Right renal cortex interstitium (tissue), 3 donors: Measurements from ENCODE around the gene PPM1H. TPM values are rescaled to one million over a fixed set of nuclear protein-coding genes. Genes with fewer than 3 reads are reported as not detected.

Experiments
- DNase-seq, 3 donors: peaks; one replicate each; pipeline ENCODE4 v3.0.0-alpha.2; 2013; ENCODE audit warnings: low read depth in 3 of 3, low spot score in 2 of 3
- polyA plus RNA-seq, 3 donors: library from polyadenylated mRNA; unstranded; fragments of 120-200 nt; gene quantifications; one replicate each; pipeline ENCODE4 v1.2.1, GENCODE V29; 2013; ENCODE audit not compliant: insufficient read length in 3 of 3

PPM1H gene
- polyA plus RNA-seq, 3 donors: 28.9 to 31.2 (median 29.2) TPM

DNA sequence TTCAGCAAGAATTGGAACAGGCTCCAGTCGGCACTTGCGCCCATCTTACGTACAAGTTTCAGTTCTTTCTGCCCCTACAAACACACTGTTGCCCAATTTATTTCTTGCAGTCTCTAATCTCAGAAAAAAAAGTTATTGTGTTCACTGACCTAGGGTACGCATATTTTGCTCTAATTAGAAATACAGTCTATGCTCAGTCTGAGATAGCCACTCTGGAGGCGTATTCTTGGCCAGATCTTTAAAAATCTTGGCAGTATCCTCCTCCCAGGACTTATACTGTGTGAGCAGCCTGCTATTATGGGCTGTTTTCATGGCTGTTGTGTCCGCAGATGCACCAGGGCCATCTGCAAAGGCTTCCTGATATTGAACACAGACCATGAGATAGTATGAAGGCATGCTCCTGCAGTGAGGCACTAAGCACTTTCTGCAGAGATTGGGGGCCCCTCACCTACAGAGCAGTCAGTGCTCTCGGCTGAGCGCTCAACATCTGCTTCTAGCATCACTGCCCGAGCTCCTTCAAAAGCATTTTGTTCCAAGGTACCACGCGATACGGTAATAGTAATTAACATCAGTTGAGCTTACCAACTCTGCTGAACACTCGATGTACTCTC, 57.9 kb downstream of the PPM1H start:
- DNase-seq: no peak

DNA sequence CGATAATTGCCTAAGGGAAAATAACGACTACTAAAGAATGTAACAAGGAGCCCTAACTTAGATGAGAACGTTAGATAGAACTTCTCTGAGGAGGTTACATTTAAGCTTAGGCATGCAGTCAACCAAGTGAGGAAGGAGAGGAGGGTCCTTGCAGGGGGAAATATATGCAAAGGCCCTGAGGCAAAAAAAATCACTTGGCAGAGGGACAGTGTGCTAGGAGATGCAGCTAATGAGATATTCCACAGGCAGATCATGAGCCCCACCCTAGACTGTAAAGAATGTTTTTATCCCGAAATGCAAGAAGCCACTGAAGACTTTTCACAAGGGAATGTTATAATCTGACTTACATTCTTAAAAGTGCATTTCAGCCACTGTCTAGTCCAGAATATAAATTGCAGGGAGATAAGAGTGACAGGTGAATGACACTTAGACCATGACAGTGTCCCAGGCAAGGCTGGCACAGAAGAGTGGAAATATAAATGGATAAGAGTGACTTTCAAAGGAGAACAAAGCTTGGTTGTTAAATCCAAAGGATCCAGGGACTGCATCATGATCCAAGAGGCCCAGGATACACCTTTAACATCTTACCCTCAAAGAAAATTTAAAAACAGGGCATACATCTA, 61.0 kb downstream of the PPM1H start:
- no peak for DNase-seq

DNA sequence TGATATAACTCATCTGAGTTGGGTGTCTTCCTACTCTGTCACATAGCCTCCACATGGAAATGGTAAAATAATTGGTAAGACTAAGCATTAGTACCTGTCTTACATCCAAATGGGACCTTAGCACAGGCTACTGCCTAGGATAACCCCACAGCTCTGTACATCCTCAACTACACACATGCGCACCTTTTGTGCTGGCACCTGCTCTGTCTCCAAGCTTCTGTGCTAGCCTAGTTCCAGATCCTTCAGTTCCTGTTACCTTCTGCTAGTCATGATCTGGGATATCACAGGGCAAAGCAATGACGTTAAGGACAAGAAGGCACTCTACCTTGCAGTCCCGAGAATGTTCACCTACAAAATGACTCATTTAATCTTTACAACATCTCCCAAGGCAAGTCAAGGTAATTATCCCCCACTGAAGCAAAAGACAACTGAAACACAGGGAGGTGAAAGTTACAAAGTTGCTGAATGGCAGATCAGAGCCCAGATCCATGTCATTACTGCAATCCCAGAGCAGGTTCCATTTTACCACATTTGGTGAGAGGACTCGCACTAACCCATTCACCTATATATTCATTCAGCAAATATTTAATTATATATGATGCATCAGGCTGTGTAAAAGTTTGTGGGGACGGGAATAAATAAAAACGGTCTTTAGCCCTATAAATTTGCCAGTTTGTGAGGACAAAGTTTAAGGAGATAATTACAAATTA, 61.7 kb downstream of the PPM1H start:
- DNase-seq: no peak

DNA sequence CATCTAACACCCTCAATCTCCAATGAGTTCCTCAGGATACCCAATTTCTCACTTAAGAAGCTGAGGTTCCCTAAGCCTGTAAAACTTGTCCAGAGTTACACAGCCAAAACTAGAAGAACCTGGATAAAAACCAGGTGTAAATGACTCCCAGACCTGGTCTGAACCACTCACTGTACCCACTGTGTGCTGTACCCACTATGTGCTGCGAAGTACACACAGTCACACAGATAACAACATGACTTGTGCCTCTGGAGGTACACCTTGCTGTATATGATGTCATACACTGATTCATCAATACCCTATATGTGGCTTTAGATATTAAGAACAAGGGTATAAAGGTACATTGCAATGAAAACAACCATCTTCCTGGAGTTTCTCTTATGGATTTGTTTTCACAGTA, 66.1 kb downstream of the PPM1H start:
- no peak for DNase-seq

DNA sequence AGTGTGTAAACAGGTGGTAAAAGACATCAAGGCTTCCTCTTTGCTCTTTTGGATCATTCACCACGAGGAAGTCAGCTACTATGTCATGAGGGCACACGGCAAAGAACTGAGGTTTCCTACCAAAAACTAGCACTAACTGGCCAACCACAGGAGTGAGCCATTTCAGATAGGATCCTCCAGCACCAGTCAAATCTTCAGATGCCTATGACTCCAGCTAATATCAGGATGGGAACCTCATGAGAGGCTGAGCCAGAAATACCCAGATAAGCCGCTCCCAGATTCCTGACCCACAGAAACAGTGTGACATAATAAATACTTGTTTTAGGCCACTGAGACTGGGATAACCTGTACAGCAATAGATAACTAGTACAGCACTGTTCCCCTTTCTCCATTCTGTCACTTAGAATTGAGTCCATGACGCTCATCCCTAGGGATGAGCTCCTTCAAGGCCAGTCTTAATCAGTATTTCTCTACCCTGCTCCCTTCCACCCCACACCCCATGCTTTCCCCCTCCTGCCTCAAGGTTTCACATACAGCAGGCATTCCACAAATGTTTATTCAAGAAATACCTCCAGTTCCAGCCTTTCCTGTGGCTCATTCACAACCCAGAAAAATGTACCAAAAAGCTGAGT, 68.4 kb downstream of the PPM1H start:
- no peak for DNase-seq

DNA sequence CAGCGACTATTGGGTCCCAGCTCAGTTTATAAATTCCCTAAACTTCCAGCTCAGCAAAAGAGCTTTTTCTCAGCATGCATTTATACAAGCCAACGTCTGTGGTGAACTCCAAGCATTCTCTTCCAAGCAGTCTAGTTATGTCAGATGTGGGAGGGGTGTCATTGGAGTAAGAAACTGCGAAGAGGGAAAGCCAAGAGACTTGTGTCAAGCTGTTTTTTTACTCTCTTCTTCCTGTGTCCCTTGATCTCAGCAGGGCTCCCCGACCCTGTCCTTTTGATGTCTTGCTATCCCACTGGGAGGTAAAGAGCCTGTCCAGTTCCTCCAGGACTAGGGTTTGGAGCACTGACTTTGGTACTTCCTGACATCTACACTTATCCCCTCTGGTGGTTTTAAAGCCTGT, 69.0 kb downstream of the PPM1H start:
- DNase-seq: no peak

DNA sequence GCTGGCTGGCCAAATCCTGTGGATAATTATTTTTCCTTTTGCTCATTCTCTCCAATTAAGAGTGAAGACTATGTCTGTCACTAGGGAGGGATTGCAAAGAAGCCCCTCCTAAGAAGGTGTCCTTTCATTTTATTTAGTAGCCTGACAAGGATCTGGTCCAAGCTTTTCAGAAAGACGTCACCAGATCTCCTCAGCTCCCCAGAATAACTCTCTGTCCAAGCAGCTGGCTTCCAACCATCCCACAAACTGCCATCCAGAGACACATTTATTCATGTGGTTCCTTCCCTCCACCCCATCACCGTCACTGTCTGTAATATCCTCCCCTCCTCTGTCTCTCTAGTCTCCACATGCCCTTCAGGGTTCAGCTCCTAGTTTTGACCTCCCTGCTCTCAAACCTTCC, 69.9 kb downstream of the PPM1H start:
- DNase-seq: no peak

DNA sequence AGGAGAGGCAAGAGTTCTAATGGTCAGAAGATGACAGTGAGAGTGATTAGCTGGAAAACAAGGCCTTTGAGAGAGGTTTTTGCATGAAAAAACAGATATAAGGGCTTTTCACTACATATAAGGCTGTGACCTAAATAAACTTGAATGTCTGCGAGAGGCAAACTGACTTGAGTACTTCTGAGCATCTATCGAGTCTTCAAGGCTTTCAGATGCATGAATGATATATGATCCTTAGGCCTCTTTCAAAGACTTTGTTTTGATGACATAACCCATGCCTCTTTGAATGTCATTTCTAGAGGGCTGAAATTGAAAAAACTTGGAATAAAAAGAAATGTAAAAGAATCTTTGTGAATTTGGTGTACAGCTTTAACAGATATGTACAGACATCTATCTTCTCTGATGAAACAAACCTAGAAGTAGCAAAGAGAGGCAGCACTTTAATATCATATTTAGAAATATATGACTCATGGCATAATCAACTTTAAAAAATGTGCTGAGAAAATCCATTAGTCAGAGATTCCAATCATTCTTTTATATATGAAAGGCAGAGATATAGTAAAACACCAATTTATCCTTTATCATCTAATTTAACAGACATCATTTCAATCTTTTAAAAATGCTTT, 72.6 kb downstream of the PPM1H start:
- no peak for DNase-seq

DNA sequence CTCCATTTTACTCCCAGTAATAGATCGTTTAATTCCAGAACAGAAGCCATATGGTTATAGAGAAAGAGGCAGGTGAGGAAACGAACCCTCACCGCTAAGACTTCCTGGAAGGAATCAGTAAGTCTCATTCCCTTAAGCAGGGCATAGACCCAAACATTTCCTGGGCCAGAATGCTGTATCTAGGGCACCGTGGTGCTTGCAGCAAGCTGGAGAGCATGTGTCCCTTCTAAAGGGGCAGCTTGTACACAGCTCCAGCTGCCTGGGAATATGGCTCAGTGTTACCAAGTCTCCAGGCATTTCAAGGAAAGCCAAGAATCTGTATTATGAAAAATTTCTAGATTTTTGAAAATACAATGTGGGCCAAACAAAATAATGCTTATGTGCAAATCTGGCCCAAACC, 73.4 kb downstream of the PPM1H start:
- no peak for DNase-seq

DNA sequence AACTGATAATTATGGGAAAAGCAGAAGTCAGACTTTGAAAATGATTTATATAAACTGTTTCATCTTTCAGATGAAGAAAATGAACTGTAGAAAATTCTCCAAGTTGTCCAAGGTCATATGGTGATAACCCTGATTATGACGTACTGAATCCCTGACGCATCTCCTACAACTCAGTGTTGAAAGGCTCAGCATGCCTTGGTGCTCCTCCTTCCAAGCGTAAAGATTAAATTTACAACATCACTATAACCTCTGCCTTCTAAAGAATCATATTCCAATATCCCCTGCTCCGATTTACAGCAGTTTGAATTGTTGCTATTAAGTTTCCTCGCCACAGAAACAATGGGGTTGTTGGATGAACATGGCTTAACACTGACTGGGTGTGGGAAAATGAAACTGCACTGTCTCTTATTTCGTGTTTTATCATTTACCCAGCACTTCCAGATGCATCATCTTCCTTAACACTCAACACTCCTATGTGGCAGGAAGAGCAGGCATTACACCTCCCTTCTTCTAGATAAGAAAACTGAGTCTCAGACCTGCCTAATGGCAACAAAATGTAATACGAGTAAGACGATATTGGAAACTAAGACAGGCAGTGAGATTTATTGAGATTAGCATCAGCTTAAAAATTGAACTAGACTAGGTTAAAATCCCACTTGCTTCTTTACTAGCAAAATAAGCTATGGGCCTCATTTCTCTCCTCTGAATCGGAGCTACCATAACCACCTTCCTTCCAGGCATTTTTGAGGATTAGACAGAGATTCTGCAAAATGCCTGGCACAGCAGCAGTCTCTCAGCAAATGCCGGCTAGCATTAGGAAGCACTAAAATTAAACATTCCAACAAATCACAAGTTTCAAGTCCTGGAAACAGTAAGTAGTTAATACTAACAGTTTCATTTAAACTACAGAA, 74.2 kb downstream of the PPM1H start:
- no peak for DNase-seq

DNA sequence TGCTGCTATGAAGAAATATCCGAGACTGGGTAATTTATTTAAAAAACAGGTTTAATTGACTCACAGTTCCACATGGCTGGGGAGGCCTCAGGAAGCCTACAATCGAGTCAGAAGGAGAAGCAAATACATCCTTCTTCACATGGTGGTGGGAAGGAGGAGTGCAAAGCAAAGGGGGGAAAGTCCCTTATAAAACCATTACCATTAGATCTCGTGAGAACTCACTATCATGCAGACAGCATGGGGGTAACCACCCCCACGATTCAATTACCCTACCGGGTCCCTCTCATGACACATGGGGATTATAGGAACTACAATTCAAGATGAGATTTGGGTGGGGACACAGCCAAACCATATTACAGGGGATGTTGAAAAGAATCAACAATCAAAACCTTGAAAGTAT, 74.9 kb downstream of the PPM1H start:
- DNase-seq: no peak

DNA sequence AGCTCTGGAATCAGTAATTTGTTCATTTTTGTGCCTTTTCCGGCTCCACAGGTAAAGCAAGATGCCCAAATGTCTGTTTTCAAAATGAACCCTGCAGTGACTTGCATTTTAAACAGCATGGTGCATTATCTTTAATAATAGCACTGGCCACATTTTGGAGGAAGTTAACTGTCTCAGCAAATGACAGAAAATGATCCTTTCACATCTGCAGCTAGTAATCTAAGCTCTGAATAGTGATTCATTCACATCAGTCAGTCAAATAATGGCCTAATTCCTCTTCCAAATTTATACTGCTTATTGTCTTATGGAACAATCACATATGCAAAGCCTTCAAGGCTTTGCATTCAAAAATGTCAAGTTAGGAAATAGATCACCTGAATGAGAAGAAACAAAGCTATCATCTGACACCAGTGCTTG, 75.6 kb downstream of the PPM1H start:
- DNase-seq: no peak

DNA sequence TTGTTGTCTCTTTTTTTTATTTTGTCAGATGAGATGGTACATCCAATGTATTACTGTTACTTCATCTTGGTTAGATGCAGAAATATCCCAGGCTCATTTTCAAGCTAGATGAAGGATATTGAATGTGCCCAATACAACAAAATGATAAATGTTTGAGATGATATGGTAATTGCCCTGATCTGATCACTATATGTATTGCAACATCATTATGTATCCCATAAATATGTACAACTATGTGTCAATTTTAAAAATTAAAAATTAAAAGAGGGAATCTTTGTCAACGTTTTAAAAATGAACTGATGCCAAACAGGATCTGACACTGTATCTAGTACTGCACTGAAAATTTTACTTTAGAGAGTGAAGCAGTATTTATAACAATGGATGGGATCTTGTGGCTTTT, 78.5 kb downstream of the PPM1H start:
- no peak for DNase-seq

DNA sequence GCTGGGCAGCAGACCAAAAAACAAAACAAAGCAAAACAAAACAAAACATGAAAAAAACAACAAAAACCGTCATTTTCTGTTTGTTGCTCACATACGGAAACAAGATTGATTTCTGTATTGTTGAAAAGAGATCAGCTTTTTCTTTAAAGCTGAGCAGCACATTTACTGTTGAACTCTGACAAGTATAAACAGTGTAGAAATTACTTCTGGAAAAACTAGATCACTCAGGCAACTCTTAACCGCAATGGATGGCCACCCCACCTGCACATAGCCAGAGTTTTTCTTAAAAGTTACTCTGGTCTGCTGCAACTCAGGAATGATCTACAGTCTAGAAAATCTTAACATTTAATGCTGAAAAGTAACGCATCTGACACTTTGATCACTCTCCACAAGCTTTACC, 80.9 kb downstream of the PPM1H start:
- no peak for DNase-seq

DNA sequence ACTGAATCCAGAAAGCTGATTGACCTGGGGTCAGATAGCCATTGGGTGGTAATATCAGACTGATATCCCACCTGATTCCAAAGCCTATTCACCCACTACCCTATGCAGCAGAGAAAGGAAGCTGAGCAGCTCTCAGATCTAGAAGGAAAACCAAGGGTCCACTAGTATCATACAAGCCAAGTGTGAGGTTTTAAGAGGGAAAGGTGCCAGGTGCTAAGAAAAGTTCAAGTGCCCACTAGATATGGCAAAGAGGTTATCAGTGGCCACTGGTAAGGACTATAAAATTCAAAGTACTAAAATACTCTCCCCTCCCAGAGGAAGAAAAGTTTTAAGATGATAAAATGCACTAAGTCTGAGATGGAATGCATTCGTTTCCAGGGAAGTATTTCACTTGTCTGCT, 85.6 kb downstream of the PPM1H start:
- no peak for DNase-seq

DNA sequence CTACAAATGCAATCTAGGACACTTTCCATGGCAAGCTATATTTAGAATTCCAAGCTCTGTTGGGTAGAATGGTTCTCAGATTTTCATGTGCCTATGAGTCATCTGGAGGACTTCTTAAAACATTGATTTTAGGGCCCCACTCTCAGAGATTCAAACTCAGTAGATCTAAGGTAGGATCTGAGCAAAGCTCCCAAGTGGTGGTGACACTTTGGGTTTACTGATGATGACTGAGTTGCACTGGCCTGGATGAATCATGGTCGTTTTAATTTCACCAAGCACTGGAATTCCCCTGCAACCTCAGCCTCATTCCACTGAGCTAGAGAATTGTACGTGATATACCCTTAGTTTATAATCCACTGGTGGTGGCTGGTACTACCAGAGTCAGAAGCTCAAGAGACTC, 86.5 kb downstream of the PPM1H start:
- no peak for DNase-seq

DNA sequence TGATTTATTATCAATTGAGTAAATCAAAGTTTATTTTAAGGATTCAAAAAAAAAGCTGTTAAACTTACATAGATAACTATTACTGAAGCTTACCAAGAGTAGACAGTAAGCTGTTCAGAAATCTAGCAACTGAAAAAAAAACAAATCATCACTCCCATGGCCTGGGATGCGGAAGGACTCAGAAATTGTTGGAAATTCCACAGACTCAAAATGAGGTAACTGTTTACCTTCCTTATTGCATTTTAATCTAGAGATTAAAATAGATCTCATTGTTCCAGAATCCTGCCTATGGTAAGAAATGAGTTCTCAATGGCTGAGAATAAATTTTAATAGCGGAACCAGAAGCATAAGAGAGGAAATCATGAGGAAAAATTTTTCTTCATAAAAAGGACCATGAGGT, 87.2 kb downstream of the PPM1H start:
- DNase-seq: no peak

DNA sequence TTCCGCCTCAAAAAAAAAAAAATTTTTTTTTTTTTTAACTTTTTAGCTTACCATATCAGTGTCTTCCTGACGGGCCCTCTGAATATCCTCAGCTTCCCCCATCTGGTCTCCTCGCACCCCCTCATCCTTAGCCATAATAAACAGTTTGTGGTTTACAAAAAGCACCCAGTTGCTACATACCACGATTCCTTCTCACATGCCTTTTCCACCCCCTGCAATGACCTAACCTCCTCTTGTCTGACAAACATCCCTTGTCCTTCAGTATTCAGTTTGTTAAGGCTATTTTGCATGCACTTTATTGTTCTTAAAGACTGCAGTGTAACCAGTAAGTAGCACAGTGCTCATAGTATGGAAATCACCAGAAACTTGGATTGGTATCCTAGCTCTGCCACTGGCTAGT, 88.5 kb downstream of the PPM1H start:
- no peak for DNase-seq

DNA sequence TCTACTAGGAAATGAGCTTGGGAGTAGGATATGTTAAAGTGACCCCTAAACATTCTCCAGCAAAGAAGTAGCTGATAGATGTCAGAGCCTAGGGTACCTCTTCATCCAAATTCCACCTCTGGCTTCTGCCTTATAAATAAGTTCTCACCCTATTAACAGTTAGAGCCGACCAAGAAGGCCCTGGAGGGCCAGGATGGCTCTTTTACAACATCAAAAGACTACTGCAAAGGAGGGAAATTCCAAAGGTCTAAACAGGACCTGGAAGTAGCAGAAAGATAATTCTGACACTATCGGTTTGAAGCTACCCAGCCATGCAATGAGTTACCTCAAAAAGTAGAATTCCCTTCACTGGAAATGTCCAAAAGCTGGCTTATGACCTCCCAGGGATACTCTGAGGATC, 90.0 kb downstream of the PPM1H start:
- DNase-seq: no peak

DNA sequence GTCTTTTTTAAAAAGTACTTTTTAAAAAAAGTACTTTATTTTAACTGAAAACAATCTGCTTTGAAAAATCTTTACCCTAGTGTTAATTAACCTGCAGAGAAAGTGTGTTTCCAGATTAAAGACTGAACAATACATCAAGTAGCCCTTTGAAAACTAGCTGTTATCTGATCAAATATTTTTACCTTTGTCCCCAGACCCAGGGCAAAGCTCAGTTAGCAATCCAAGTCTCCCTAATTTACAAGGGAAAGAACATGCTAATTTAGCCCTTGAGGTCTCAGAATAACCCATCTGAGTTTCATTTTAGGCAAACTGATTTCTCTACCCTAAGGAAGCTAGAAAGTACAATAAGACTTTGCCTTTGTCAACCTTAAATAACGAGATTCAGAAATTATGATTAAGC, 91.2 kb downstream of the PPM1H start:
- DNase-seq: no peak
